HG03439 (cell line): ENCODE results near the gene B3GNT2.
"Not testable (repeated sequence)": the region's sequence is repeated elsewhere in the genome, so short reads cannot be mapped to it uniquely, and the experiment has no call there.

Experiments
- ATAC-seq: cut with Tn5 transposase; IDR thresholded peaks from one replicate; pipeline ENCODE4 v1.9.1; 2021; ENCODE audit warnings: mild to moderate bottlenecking, moderate library complexity; ENCODE audit not compliant: unreplicated experiment

Gene B3GNT2, protein sequence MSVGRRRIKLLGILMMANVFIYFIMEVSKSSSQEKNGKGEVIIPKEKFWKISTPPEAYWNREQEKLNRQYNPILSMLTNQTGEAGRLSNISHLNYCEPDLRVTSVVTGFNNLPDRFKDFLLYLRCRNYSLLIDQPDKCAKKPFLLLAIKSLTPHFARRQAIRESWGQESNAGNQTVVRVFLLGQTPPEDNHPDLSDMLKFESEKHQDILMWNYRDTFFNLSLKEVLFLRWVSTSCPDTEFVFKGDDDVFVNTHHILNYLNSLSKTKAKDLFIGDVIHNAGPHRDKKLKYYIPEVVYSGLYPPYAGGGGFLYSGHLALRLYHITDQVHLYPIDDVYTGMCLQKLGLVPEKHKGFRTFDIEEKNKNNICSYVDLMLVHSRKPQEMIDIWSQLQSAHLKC

DNA sequence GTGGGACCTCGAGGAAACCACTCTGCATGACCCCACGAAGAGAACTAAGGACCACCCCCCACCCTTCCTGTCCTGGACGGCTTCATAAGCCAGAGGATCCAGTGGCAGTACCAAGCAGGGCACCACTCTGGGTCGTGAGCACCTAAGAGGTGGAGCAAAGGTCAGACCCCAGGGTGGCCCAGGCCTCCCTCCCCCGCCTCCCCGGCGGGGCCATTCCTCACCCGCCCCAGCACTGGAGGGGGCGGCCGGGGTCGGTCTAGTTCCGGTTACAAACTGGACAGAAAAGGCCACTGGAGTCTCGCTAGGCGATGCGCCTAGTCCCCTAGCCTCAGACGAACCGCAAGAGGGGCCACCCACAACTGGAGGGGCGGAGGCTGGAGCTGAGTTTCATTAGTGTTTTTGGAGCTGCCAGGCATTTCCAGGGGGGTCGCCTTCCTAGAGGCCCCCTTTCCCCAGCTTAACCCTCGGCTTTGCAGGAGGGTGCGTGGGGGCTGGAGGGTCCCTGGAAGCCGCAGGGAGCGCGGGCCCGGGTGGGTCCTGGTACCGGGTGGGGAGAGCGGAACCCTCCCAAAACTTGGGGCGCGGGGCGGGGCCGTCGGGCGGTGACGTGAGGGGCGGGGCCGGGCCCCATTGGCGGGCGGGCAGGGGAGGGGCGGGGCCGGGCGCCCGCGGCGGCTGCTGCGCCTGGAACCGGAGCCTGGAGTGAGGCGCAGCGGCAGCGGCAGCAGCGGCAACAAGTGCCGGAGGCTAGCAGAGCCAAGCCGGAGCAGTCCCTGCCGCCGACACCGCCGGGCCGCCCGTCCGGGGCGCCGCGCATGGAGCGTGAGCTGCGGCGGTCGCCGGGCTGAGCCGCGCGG is at the start of gene B3GNT2:
B3GNT2 (plus strand) TSS at position 695 of the 857 bp plus-strand sequence. CDS start 26,106 bp downstream, outside the sequence.
- ATAC-seq: peak; percentile 47

DNA sequence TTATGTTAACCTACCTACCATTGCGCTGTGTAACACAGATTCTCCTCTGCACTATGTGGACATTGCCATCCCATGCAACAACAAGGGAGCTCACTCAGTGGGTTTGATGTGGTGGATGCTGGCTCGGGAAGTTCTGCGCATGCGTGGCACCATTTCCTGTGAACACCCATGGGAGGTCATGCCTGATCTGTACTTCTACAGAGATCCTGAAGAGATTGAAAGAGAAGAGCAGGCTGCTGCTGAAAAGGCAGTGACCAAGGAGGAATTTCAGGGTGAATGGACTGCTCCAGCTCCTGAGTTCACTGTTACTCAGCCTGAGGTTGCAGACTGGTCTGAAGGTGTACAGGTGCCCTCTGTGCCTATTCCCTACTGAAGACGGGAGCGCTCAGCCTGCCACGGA is 49.1 kb upstream of the B3GNT2 start:
- ATAC-seq: not testable (repeated sequence)

DNA sequence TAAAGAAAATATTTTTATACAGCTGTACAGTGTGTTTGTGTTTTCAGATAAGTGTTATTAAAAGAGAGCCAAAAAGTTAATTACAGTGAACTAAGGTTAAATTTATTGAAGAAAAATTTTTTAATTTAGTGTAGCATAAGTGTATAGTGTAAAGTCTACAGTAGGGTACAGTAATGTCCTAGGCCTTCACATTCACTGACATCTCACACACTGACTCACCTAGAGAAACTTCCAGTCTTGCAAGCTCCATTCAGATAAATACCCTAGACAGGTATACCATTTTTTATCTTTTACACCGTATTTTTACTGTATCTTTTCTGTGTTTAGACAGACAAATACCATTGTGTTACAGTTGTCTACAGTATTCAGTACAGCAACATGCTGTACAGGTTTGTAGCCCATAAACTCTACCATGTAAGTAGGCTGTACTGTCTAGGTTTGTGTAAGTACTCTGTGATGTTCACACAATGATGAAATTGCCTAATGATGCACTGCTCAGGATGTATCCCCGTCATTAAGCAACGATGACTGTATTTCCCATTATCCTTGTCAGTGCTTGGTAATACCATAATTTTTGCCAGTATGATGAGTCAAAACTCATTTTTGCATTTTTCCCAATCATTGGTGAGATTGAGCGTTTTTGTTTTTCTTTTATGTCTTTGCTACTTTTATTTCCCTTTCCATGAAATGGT is 48.2 kb upstream of the B3GNT2 start:
- ATAC-seq: no peak

DNA sequence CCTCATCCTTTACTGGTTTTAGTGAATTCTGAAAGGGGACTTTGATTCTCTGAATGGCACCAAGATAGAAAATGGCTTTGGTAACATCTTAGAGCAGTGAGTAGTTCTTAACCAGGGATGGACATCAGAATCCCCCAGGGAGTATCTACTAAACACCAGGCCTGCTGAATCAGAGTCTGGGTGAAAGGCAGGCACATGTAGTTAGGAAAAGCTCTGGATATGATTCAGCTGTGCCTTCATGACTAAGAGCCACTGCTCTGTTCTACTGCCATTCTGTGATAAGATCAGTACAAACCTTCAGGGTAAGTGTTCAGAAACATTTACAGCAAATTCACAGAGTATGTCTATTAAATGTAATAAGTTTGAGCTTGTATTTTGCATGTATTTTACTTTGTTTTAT is 46.2 kb upstream of the B3GNT2 start:
- no peak for ATAC-seq

DNA sequence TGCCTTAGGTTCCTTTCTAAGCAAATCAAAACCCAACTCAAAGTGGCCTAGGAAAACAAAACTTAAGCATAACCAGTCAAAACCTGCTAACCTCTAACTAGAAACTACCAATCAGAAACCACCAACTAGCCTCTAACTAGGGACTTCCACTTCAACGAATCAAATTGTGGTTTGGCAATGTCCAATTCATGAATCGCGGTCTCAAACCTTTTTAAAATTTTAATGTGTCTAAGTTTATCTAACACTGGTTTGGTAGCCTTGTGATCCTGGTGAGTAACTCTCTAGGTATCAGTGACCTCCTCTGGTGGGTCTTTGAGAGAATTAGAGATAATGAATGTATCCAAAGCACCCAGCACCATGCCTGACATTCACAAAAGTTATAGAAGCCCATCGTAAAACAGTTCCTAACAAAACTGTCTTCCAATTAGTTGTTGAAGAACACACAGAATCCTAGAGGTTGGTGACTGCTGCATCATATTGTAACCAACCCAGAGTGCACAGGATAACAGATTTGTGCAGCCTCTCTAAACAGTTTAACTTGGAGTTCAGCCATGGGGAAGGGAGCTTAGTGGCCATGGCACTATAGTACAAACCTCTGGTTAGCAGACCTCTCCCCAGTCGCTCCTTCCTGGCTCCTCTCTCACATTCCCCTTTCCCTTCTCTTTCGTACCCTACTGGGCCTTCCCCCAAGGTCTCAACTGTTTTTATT is 45.2 kb upstream of the B3GNT2 start:
- ATAC-seq: no peak

DNA sequence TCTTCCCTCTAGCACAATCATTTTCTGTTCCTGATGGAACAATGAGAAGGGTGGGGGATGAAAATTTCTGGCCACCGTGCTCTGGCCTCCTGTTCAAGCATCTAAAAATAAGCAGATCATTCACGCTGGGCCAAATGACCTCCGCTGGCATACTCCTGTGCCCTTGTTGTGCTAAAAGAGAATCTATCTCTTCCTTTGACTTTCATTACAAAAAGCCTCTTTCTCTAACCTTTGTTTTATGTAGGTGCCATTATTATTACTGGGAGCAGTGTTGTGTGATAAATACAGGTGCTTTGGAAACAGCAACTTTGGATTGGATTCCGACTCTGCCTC is 44.6 kb upstream of the B3GNT2 start:
- ATAC-seq: no peak

DNA sequence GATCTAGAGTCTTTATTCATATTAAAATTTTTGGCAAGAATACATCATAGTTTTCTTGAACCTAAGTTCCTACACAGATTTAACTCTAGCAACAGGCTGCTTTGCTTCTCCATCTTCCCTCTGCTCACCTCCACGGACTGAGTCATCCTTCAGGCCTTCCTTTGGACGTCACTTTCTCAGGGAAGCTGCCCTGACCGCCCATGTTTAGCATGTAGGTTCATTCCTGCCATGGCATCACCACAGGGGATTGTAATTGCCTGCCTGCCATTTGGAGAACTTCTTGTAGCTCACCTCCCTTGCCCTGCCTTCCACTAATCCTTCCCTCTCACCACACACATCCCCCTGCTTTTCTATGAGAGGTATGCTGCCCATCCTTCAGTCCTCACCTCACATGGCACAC is 43.9 kb upstream of the B3GNT2 start:
- no peak for ATAC-seq

DNA sequence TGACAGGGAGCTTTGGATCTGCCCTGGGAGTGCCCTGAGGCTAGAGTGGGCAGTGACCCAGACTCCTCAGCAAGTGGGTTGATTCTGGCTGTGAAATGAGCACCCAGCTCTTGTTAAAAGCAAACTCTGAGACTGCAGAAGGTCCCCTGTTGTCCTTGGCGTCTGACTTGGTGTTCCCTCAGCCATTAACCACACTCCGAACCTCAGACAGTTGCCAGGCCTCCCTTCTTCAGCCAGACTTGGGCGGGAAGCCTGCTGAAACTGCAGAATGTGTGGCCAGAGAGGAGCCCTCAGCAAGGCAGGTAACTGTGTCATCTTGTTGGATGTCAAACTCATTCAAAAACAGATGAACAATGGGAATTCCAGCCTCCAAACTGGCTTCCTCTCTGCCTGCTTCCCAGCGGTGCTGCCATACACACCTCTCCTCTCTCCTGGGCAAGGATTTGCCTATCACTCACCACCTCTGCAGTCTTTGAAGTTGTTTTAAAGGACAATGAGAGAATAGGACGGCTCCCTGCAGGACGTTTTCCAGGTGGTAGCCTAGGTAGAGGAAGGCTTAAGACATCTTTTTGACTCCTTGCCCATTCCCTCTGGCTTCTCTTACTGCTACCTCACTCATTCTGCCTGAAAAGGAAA is 38.9 kb upstream of the B3GNT2 start:
- ATAC-seq: no peak

DNA sequence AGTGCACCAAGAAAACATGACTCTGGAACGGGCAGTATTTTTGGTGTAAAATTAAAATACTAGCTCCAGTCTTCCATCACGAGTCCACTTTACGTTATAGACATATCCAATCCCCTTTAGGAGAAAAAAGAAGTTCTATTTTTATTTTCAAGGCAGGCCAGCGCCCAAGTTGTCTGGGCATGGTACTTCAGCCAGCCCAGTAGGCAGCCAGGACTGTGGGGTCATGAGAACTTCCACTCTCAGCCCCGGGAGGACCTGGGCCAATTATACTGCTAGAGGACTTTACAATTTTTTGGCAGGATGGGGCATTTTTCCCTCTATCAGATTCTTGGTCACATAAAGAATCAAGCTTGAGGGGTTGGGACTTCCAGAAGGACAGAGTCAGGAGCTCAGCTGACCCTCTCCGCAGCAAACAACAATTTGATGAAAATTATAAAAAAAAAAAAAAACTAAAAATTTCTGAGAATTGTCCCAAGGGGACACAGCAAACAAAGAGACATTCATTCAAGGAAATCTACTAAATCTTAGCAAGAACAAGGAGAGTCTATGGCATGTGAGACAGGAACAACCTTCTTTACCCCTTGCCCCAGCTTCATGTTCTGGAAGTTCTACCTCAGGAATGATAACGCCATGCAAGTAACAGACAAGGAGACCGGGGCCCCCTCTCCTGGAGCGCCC is 37.3 kb upstream of the B3GNT2 start:
- ATAC-seq: no peak

DNA sequence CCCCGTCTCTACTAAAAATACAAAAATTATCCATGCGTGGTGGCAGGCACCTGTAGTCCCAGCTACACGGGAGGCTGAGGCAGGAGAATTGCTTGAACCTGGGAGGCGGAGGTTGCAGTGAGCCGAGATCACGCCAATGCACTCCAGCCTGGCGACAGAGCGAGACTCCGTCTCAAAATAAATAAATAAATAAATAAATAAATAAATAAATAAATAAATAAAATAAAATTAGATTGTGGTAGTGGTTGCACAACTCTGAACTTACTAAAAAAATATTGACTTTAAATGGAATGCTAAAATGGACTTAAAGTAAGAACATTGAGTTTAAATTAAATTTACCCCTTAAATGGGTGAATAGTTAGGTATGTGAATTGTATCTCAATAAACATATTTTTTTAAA is 35.2 kb upstream of the B3GNT2 start:
- ATAC-seq: not testable (repeated sequence)

DNA sequence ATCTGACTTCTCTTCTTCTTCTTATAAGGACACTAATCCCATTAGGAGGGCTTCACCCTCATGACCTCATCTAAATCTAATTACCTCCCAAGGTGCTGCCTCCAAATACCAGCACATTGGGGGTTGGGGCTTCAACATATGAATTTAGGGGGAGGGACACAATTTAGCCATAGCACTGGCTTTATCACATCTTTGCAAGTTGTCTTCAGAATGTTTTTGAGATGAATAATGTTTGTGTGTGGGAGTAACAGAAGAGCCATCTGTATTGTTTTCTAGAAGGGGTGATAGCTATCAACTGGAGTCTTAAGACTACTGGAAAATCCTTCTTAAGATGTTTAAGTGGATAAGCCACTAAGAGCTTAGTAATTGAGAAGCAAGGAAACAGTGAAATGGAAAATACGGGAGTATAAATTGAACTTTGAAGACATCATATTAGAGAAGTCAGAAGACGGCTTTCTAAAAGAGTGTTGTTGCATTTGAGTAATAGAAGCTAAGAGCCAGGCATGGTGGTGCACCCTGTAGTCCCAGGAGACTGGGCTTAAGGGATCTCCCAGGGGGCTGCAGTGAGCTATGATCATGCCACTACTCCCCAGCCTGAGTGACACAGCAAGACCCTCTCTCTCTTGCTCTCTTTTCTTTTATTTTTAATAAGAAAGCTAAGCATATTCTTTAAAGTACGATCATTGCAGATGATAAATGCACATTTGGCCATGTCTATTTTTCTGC is 32.6 kb upstream of the B3GNT2 start:
- no peak for ATAC-seq

DNA sequence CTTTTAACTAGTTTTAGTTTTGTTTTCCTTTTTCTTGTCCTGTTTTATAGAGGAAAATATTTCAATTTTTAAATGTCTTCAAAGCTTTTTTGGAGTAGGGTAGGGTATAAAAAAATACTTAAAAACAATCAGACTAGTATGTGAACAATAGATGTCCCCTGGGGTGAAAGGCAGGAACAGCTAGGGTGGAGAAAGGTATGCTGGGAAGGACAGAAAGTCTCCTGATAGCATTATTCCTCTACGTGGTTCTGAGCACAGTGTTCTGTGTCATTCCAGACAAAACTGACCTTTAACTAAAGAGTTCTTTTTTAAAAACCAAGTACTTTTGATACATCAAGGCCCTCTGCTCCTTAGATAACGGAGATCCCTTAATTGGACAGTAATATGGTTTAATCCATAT is 32.1 kb upstream of the B3GNT2 start:
- ATAC-seq: no peak

DNA sequence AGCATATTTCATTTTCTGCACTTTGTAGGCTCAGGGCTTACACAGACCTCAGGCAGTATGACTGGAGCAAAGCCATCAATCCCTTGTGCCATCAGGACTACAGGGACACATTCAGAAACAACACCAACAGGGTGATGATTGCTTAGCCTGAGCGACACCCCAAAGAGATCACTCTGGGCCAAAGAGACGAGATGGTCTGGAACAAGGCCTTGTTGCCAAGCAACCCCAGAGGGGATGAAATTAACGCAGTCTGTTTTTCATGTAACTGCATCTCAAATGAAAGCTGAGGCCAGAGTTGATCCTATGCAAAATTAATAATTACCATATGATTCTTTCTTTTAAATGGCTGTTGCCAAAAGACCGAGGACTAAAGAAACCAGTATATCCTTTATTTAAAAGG is 20.2 kb upstream of the B3GNT2 start:
- ATAC-seq: no peak

DNA sequence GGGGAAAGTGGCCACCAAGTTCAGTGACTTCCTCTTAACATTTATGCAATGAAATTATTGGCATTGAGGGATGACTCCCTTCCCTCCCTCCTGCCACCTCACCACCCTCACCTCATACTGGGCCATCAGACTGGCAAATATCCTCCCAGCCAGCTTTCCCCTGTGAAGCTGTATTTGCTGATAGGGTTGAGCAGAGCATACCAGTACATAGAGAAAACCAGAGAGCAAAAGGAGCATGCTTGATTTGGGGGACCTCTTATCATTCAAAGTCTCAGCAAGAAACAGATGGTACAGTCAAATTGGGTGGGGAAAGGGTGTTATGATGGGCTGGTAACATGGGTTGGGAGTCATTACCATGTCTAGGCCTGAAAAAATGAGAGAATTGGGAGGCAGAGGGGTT is 19.1 kb upstream of the B3GNT2 start:
- no peak for ATAC-seq

DNA sequence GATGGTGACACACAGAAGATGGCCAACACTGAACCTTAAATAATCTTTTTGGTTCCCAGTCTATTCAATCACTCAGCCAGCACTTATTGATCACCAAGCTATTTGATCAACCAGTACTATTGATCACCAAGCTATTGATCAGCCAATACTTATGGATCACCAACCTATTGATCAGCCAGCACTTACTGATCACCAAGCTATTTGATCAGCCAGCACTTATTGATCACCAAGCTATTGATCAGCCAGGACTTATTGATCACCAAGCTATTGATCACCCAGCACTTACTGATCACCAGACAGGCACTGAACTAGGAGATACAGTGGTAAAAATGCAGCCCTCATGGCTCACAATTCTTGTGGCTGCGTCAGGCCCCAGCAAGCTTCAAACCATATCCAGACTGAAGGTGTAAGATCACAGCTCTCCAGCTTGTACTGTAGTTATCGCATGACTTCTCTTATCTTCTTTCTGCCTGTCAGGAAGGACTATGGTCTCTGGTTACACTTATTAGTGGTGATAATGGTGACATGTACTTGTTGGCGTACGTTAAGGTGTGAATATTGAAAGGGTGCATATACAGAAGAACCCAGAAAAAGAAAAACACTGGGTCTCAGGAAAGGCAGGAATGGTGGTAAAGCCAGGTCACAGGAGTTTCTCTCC is 18.4 kb upstream of the B3GNT2 start:
- no peak for ATAC-seq

DNA sequence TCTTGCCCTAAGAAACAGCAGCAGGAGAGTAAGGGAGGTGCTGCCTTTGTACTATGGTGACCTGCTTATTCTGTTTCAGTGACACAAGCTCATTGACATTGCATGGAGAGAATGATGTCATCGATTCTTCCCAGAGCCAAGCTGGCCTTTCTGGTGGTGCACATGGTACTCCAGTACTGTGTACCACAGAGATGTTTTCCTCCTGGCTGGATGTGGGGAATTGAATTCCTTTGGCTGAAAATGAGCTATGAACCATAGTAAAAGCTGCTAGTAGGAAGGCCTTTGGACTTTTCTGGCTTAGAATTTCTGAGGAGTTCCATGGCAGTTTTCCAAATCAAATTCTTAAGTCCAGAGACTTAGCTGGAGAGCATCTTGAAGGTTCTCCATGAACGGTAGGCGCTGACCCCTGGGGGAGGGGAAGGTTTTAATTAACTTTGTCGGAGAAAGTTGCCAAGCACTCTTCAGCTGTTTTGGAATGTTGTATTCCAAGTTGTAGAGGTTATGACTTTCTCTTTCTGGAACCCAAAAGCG is 17.1 kb upstream of the B3GNT2 start:
- no peak for ATAC-seq

DNA sequence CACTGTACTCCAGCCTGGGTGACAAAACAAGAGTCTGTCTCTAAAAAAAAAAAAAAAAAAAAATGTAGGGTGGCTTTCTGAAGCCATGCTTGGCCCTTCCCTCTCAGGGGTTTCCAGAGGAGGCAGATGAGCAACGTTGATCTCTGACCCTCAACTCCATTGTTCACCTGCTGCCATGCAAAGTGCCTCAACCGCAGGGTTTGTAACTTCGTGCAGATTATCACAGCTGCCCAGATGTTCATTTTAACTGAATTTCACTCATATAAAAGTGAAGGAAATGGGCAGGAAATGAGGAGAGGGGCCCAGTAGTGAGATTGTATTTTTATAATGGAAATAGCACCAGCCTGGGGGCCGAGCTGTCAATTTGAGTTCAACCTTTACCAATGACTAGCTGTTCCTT is 14.9 kb upstream of the B3GNT2 start:
- no peak for ATAC-seq

DNA sequence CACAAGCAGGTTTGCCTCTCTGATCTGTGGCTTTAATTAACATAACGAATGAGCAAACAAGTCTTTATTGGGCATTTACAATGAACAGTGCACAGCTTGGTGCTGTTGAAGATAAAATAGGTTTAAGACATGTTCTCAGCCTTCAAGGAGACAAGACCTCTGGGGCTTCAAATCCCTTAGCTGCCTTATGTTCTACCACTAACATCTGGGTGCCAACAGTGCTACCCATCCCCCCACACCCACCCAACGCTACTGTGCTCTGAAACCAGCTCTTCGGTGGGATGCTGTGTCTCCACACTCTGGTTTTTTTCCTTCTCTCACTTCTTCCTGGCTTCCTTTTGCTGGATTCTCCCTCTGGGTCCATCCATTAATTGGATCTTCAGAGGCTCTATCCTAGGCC is 14.1 kb upstream of the B3GNT2 start:
- ATAC-seq: no peak
